GM21576 (cell line): ENCODE data around the gene SKA1.
"Not testable (repeated sequence)": the region's sequence is repeated elsewhere in the genome, so short reads cannot be mapped to it uniquely, and the experiment has no call there.

Experiments used
- ATAC-seq: cut with Tn5 transposase; IDR thresholded peaks from one replicate; pipeline ENCODE4 v1.9.1; 2021; ENCODE audit warnings: mild to moderate bottlenecking, moderate library complexity; ENCODE audit not compliant: unreplicated experiment

The SKA1 gene

GRCh38 chr18:50393802-50394201, 19.0 kb downstream of the SKA1 start:
- no peak for ATAC-seq

- no peak for ATAC-seq
Measured at GRCh38 chr18:50395093-50395492, 20.2 kb downstream of the SKA1 start.

GRCh38 chr18:50396005-50396660, 21.3 kb downstream of the SKA1 start:
- no peak for ATAC-seq

- ATAC-seq = no peak
Measured at GRCh38 chr18:50397023-50397422, 22.2 kb downstream of the SKA1 start.

GRCh38 chr18:50398099-50398498, 23.3 kb downstream of the SKA1 start:
- no peak for ATAC-seq

GRCh38 chr18:50398947-50399346, 24.1 kb downstream of the SKA1 start:
- no peak for ATAC-seq

- ATAC-seq = no peak
Measured at GRCh38 chr18:50399582-50399981, 24.7 kb downstream of the SKA1 start.

GRCh38 chr18:50400438-50400837, 25.6 kb downstream of the SKA1 start:
- not testable (repeated sequence) for ATAC-seq

GRCh38 chr18:50401295-50401694, 26.4 kb downstream of the SKA1 start:
- ATAC-seq = no peak

GRCh38 chr18:50401888-50402287, 27.0 kb downstream of the SKA1 start:
- no peak for ATAC-seq

GRCh38 chr18:50404752-50405581, 30.1 kb downstream of the SKA1 start:
- ATAC-seq = not testable (repeated sequence)

- ATAC-seq = no peak
Measured at GRCh38 chr18:50405582-50406271, 30.9 kb downstream of the SKA1 start.

GRCh38 chr18:50409236-50409635, 34.4 kb downstream of the SKA1 start:
- no peak for ATAC-seq

GRCh38 chr18:50410008-50410407, 35.2 kb downstream of the SKA1 start:
- no peak for ATAC-seq

- ATAC-seq = no peak
Measured at GRCh38 chr18:50410894-50411293, 36.0 kb downstream of the SKA1 start.

GRCh38 chr18:50416832-50417231, 42.0 kb downstream of the SKA1 start:
- ATAC-seq = not testable (repeated sequence)

GRCh38 chr18:50417705-50418104, 42.9 kb downstream of the SKA1 start:
- ATAC-seq = not testable (repeated sequence)

- ATAC-seq = no peak
Measured at GRCh38 chr18:50418650-50419049, 43.8 kb downstream of the SKA1 start.

- ATAC-seq = no peak
Measured at GRCh38 chr18:50422286-50422898, 47.5 kb downstream of the SKA1 start.

GRCh38 chr18:50424877-50425690, 50.2 kb downstream of the SKA1 start:
- no peak for ATAC-seq
